Natural killer cell treated with Interleukin-12 subunit alpha and Interleukin-12 subunit beta and Interleukin-15 and Interleukin-18, amount 100 ng/mL, for 72 hours (primary cell): ENCODE results near the gene CSAG1. TPM values are rescaled to one million over a fixed set of nuclear protein-coding genes. Genes with fewer than 3 reads are reported as not detected.
"Not testable (repeated sequence)": the region's sequence is repeated elsewhere in the genome, so short reads cannot be mapped to it uniquely, and the experiment has no call there.

Experiments
- ATAC-seq, 2 donors: fragments of 150-1000 bp; cut with Tn5 transposase in 1 of 2; sonication (Bioruptor Pico), chemical (Tn5 transposase) in 1 of 2; 2 replicates each; pipeline ENCODE4 v1.10.0; 2021
- DNase-seq: peaks from one replicate; pipeline ENCODE4 v3.0.0; 2022; ENCODE audit warnings: low spot score
- H3K27ac Mint-ChIP-seq, 2 donors: 1 replicate in 1 of 2; 2 replicates in 1 of 2; pipeline ENCODE4 v1.8.0; 2022; ENCODE audit warnings: mixed read lengths in 2 of 2, mild to moderate bottlenecking in 1 of 2, moderate library complexity in 1 of 2
- H3K27me3 Mint-ChIP-seq, 2 donors: 1 replicate in 1 of 2; 2 replicates in 1 of 2; pipeline ENCODE4 v1.8.0; 2022; ENCODE audit warnings: mixed read lengths in 2 of 2
- H3K36me3 Mint-ChIP-seq: one replicate; pipeline ENCODE4 v1.8.0; 2022; ENCODE audit warnings: mixed read lengths
- H3K4me1 Mint-ChIP-seq, 2 donors: 1 replicate in 1 of 2; 2 replicates in 1 of 2; pipeline ENCODE4 v1.8.0; 2022; ENCODE audit warnings: low read depth in 2 of 2, mixed read lengths in 2 of 2, mild to moderate bottlenecking in 1 of 2
- H3K4me3 Mint-ChIP-seq: one replicate; pipeline ENCODE4 v1.8.0; 2022; ENCODE audit warnings: mixed read lengths
- H3K9me3 Mint-ChIP-seq: 2 replicates; pipeline ENCODE4 v1.8.0; 2022; ENCODE audit warnings: mixed read lengths
- total RNA-seq, 2 donors: library from RNA; stranded (reverse); gene quantifications; one replicate each; pipeline ENCODE4 v1.2.3, GENCODE V29; 2022

CSAG1 gene
- total RNA-seq, 2 donors from 2014 or later: not detected

DNA sequence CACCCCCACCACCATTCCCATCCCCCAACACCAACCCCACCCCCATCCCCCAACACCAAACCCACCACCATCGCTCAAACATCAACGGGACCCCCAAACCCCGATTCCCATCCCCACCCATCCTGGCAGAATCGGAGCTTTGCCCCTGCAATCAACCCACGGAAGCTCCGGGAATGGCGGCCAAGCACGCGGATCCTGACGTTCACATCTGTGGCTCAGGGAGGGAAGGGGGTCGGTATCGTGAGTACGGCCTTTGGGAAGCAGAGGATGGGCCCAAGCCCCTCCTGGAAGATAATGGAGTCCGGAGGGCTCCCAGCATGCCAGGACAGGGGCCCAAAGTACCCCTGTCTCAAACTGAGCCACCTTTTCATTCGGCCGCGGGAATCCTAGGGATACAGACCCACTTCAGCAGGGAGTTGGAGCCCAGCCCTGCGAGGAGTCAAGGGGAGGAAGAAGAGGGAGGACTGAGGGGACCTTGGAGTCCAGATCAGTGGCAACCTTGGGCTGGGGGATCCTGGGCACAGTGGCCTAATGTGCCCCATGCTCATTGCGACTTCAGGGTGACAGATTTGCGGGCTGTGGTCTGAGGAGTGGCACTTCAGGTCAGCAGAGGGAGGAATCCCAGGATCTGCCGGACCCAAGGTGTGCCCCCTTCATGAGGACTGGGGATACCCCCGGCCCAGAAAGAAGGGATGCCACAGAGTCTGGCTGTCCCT lies 780 bp upstream of the CSAG1 start:
- H3K27me3 Mint-ChIP-seq: peaks cover 4 to 23% of the 10 kb centered on the region in 2 donors
- H3K4me1 Mint-ChIP-seq, H3K9me3 Mint-ChIP-seq, H3K27ac Mint-ChIP-seq, ATAC-seq, H3K4me3 Mint-ChIP-seq, DNase-seq, H3K36me3 Mint-ChIP-seq: not testable (repeated sequence)

DNA sequence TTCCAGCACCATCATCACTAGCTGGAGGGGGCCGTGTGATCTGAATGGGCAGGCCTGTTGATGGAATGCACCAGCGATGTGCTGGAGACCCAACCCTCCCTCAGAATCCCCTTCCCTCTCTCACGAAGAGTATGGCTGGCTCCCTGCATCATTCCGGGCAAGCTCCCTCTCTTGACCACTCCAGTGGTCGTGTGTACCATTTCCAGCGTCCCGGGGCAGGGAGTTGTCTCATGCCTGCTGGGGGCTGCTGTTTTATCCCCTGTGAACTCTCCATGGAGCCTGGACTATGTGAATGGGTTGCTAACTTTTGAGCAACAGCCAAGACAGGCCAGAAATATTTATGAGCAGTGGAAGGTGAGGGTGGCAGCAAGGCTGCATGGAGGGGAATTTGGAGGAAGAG lies 8.1 kb downstream of the CSAG1 start:
- Mint-ChIP-seq H3K9me3 (no peaks in the 10 kb centered on the region), H3K27me3 (peaks cover 11 to 15% of the 10 kb centered on the region in 2 donors), H3K27ac (no peak overlapping the region), H3K4me1 (no peaks in the 10 kb centered on the region), H3K36me3 (no peaks in the 10 kb centered on the region), H3K4me3 (no peak overlapping the region)
- no peak for ATAC-seq
- no peak for DNase-seq

DNA sequence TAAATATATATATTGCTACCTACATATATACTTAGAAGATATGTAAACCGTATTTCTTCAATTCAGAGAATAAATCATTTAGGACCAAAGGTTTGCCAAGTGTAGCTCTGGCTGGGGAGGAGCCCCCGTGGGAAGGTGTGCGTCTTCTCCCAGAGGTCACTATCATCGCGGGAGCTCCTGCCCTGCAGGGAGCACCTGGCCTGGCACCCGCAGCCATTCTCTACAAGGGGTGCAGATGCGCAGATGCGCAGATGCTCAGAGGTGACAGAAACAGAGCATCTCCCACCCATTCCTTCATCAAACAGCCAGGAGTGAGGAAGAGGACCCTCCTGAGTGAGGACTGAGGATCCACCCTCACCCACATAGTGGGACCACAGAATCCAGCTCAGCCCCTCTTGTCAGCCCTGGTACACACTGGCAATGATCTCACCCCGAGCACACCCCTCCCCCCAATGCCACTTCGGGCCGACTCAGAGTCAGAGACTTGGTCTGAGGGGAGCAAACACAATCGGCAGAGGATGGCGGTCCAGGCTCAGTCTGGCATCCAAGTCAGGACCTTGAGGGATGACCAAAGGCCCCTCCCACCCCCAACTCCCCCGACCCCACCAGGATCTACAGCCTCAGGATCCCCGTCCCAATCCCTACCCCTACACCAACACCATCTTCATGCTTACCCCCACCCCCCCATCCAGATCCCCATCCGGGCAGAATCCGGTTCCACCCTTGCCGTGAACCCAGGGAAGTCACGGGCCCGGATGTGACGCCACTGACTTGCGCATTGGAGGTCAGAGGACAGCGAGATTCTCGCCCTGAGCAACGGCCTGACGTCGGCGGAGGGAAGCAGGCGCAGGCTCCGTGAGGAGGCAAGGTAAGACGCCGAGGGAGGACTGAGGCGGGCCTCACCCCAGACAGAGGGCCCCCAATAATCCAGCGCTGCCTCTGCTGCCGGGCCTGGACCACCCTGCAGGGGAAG lies 19.4 kb downstream of the CSAG1 start, which contains the start of gene MAGEA2B:
Gene MAGEA2B (plus strand): TSS at position 814 of the 973 bp plus-strand sequence. CDS start 2,479 bp downstream, outside the sequence.
- not testable (repeated sequence) for H3K4me3 Mint-ChIP-seq, DNase-seq, H3K9me3 Mint-ChIP-seq, H3K4me1 Mint-ChIP-seq, H3K27ac Mint-ChIP-seq, ATAC-seq, H3K27me3 Mint-ChIP-seq, H3K36me3 Mint-ChIP-seq

DNA sequence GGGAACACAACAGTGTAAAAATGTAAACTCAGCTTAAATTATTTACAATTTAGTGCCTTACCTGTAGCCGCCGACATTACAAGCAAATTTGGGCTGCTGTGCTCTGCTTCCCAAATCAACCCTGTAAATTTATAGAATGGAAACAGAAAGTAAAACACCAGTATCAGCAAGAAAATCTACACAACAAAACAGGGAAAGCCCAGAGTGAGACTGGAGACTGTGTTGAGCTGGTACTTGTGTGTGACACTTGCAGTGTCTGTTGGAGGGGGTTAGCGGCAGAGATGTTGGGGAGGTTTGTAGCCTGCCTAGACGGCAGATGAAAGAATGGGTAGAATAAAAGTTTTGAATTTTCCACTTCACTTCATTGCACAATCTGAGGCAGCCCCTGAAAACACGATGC lies 20.3 kb downstream of the CSAG1 start:
- H3K4me1 Mint-ChIP-seq, H3K27me3 Mint-ChIP-seq, ATAC-seq, H3K9me3 Mint-ChIP-seq, DNase-seq, H3K27ac Mint-ChIP-seq, H3K4me3 Mint-ChIP-seq, H3K36me3 Mint-ChIP-seq: not testable (repeated sequence)

DNA sequence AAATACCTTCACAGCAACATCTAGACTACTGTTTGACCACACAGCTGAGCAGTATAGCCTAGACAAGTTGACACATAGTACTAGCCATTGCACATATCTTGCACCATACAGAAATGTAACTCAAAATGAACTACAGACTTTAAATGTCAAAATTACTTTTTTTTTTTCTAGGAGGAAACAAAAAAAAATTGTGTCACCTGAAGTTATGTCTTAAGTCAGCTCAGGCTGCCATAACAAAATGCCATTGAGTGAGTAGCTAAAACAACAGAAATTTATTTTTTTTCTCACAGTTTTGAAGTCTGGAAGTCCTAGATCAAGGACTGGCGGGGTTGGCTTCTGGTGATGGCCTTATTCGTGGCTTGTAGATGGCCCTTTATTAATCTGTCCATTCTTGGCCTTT lies 24.3 kb downstream of the CSAG1 start, which contains the start of gene CSAG2:
Gene CSAG2 (minus strand): TSS at position 101 of the 400 bp plus-strand sequence. CDS start 161 bp downstream, outside the sequence.
- not testable (repeated sequence) for ATAC-seq, H3K27me3 Mint-ChIP-seq, H3K27ac Mint-ChIP-seq, H3K4me3 Mint-ChIP-seq, H3K4me1 Mint-ChIP-seq, H3K9me3 Mint-ChIP-seq, DNase-seq, H3K36me3 Mint-ChIP-seq

DNA sequence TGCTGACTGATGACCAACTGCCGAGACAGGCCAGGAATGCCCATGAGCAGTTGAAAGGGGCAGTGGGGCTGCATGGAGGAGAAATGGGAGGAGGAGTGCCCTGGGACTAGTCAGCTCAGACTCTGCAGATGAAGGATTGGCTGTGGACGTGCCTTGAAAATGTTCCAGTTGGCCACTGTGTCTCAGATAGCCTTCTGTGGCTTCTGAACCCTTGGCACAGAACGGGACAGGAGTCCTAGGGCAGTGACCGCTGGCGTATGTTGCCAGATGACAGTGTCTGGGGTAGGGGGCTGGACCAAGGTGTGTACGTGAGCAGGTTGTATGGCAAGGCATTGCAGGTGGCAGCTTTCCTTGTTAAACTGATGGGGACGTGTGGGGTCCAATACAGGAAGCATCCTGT lies 27.0 kb downstream of the CSAG1 start:
- ATAC-seq: peak in 1 of 2 donors; percentile 11
- DNase-seq, H3K36me3 Mint-ChIP-seq, H3K4me1 Mint-ChIP-seq, H3K9me3 Mint-ChIP-seq, H3K27me3 Mint-ChIP-seq, H3K27ac Mint-ChIP-seq, H3K4me3 Mint-ChIP-seq: not testable (repeated sequence)

DNA sequence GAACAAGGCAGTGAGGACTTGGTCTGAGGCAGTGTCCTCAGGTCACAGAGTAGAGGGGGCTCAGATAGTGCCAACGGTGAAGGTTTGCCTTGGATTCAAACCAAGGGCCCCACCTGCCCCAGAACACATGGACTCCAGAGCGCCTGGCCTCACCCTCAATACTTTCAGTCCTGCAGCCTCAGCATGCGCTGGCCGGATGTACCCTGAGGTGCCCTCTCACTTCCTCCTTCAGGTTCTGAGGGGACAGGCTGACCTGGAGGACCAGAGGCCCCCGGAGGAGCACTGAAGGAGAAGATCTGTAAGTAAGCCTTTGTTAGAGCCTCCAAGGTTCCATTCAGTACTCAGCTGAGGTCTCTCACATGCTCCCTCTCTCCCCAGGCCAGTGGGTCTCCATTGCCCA lies 33.1 kb downstream of the CSAG1 start:
- H3K9me3 Mint-ChIP-seq: not testable (repeated sequence)

DNA sequence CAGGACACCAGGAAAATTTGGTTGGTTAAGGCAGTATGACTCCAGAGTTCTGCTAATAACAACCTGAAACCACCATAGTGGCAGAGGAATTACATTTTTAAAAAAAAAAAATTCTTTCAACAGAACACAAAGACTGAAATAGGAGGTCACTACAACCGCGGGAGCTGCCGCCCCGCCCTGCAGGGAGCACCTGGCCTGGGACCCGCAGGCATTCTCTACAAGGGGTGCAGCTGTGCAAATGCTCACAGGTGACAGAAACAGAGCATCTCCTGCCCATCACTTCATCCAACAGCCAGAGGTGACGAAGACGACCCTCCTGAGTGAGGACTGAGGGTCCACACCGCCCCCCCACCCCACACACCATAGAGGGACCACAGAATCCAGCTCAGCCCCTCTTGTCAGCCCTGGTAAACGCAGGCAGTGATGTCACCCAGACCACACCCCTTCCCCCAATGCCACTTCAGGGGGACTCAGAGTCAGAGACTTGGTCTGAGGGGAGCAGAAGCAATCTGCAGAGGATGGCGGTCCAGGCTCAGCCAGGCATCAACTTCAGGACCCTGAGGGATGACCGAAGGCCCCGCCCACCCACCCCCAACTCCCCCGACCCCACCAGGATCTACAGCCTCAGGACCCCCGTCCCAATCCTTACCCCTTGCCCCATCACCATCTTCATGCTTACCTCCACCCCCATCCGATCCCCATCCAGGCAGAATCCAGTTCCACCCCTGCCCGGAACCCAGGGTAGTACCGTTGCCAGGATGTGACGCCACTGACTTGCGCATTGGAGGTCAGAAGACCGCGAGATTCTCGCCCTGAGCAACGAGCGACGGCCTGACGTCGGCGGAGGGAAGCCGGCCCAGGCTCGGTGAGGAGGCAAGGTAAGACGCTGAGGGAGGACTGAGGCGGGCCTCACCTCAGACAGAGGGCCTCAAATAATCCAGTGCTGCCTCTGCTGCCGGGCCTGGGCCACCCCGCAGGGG lies 35.3 kb downstream of the CSAG1 start, which contains the start of gene MAGEA3:
Gene MAGEA3 (plus strand): TSS at position 843 of the 980 bp plus-strand sequence. CDS start 2,039 bp downstream, outside the sequence.
- not testable (repeated sequence) for H3K27me3 Mint-ChIP-seq, DNase-seq, ATAC-seq, H3K4me1 Mint-ChIP-seq, H3K9me3 Mint-ChIP-seq, H3K27ac Mint-ChIP-seq, H3K36me3 Mint-ChIP-seq, H3K4me3 Mint-ChIP-seq

More for the DNA sequence above, 33.1 kb downstream of the CSAG1 start:
- not testable (repeated sequence) for H3K27ac Mint-ChIP-seq, H3K4me3 Mint-ChIP-seq, H3K4me1 Mint-ChIP-seq, H3K36me3 Mint-ChIP-seq, DNase-seq, H3K27me3 Mint-ChIP-seq
- ATAC-seq: peak in 1 of 2 donors; percentile 34

DNA sequence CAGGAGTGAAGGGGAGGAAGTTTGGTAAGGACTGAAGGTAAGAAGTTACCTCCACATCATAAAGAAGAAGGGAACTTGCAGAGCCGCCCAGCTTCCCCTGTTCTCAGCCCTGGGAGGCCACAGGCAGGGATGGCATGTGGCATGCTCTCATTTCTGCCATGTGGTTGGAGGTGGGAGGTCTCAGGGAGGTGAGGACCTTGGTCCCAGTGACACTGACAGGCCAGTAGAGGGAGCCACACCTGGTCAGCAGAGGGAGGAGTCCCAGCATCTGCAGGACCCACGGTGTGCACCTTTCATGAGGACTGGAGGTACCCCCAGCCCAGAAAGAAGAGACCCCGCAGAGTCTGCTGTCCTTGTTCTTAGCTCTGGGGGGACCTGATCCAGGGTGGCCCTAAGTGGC lies 52.5 kb downstream of the CSAG1 start:
- not testable (repeated sequence) for H3K4me3 Mint-ChIP-seq, DNase-seq, H3K27ac Mint-ChIP-seq, H3K27me3 Mint-ChIP-seq, H3K36me3 Mint-ChIP-seq, H3K4me1 Mint-ChIP-seq, H3K9me3 Mint-ChIP-seq
- ATAC-seq: peak in 1 of 2 donors; percentile 38

Other genes with a start within 250 kb of the CSAG1 start
- gene GABRQ, start 95.8 kb downstream of the CSAG1 start, total RNA-seq: not detected
- gene MAGEA3, start 34.9 kb downstream of the CSAG1 start, total RNA-seq: not detected
- gene CSAG2, start 24.4 kb downstream of the CSAG1 start, total RNA-seq: not detected
- gene MAGEA2B, start 19.1 kb downstream of the CSAG1 start, total RNA-seq: not detected
- not detected for gene MAGEA12, start within 50 bp of the CSAG1 start, total RNA-seq
- gene MAGEA2, start 20.1 kb upstream of the CSAG1 start, total RNA-seq: not detected
- gene CSAG3, start 25.5 kb upstream of the CSAG1 start, total RNA-seq: not detected
- gene MAGEA6, start 36.0 kb upstream of the CSAG1 start, total RNA-seq: not detected
- 10 to 100 TPM in 1 of 2 donors, 1 to 10 TPM in 1; 9.4 to 12.7 TPM for gene CETN2, start 97.0 kb upstream of the CSAG1 start, total RNA-seq
- gene NSDHL, start 97.3 kb upstream of the CSAG1 start, total RNA-seq: 10 to 100 TPM; 21.1 to 22.2 TPM
- gene ZNF185, start 164.3 kb upstream of the CSAG1 start, total RNA-seq: 1 to 10 TPM in 1 of 2 donors, under 1 TPM in 1; 0.48 to 1.5 TPM